Measurements from ENCODE around the gene RAP1GAP. TPM values are rescaled to one million over a fixed set of nuclear protein-coding genes. Genes with fewer than 3 reads are reported as not detected.

RAP1GAP gene
- total RNA-seq, 1 experiment from 2014 or later = 13.4 TPM

- no peaks in the 10 kb centered on the region for H3K36me3 ChIP-seq (ENCODE audit: control insufficient read depth in 1 of 2, insufficient read depth in 2 of 2, low read length in 2 of 2)
- peaks cover 27 to 48% of the 10 kb centered on the region in 2 experiments for H3K4me1 ChIP-seq (ENCODE audit: control insufficient read depth in 1 of 2, insufficient read depth in 2 of 2, low read length in 2 of 2)
- TF ChIP-seq JUND (IDR thresholded peaks at IDR 0.05) (peak; percentile 96), YY1 (IDR thresholded peaks at IDR 0.05; ENCODE audit: extremely low read depth, insufficient replicate concordance, low read depth, low read length) (no peak), EGR1 (IDR thresholded peaks at IDR 0.05; ENCODE audit: low read depth) (no peak), SP1 (IDR thresholded peaks at IDR 0.05; ENCODE audit: low read depth) (peak; percentile 86), ELF1 (IDR thresholded peaks at IDR 0.05; ENCODE audit: borderline replicate concordance, low read depth) (no peak), ZFX (IDR thresholded peaks at IDR 0.05) (no peak), POLR2AphosphoS5 (IDR thresholded peaks at IDR 0.05; ENCODE audit: low read depth, low read length) (peak; percentile 43; the same call in 1 of the 2 replicates), FOSL1 (IDR thresholded peaks at IDR 0.05; ENCODE audit: low read depth) (peak; percentile 98), SRF (IDR thresholded peaks at IDR 0.05; ENCODE audit: low read depth) (no peak), RAD21 (IDR thresholded peaks at IDR 0.05; ENCODE audit: low read depth) (no peak)
- TF ChIP-seq, protein P1, sequence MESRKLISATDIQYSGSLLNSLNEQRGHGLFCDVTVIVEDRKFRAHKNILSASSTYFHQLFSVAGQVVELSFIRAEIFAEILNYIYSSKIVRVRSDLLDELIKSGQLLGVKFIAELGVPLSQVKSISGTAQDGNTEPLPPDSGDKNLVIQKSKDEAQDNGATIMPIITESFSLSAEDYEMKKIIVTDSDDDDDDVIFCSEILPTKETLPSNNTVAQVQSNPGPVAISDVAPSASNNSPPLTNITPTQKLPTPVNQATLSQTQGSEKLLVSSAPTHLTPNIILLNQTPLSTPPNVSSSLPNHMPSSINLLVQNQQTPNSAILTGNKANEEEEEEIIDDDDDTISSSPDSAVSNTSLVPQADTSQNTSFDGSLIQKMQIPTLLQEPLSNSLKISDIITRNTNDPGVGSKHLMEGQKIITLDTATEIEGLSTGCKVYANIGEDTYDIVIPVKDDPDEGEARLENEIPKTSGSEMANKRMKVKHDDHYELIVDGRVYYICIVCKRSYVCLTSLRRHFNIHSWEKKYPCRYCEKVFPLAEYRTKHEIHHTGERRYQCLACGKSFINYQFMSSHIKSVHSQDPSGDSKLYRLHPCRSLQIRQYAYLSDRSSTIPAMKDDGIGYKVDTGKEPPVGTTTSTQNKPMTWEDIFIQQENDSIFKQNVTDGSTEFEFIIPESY (IDR thresholded peaks at IDR 0.05; ENCODE audit: extremely low read depth, insufficient replicate concordance, low read length) = no peak
- no peaks in the 10 kb centered on the region for H3K9me2 ChIP-seq (ENCODE audit: insufficient read depth)
- H3K79me2 ChIP-seq (ENCODE audit: insufficient read depth, low read length) = no peaks in the 10 kb centered on the region
- H3K4me2 ChIP-seq (ENCODE audit: low read length) = peak overlapping the region; percentile 76
- no TSS peak for BruUV-seq (replicated peaks)
- H4K20me1 ChIP-seq (ENCODE audit: insufficient read depth) = no peaks in the 10 kb centered on the region
- ChIA-PET CTCF (interaction anchor here (1.3 to 1.8 kb wide), 2 partner anchors 17 to 268 kb away, joined by 4 to 8 read pairs; no protein-coding TSS in a partner anchor), RAD21 (ENCODE audit: low non-redundant PET in 1 of 2, low total read pairs in 2 of 2, uncharacterized antibody in 2 of 2, unreplicated experiment in 2 of 2) (interaction anchor here (1.4 to 1.5 kb wide), 2 partner anchors 9 to 143 kb away, joined by 3 read pairs; no protein-coding TSS in a partner anchor), POLR2A (no interaction called here)
- DNase-seq (ENCODE audit: low read depth, low spot score) (peak; percentile 79), ATAC-seq (peak; percentile 92)
- intact Hi-C loops (cut with micrococcal nuclease) = no loop called here
- H3K9me3 ChIP-seq (ENCODE audit: control insufficient read depth in 1 of 2, insufficient read depth in 1 of 2, low read depth in 1 of 2, low read length in 2 of 2) = no peaks in the 10 kb centered on the region
- peak overlapping the region; percentile 41 for H3K9ac ChIP-seq (ENCODE audit: low read length)
- H3K27ac ChIP-seq (ENCODE audit: low read depth, low read length) = peak overlapping the region; percentile 69
- no peak overlapping the region for H2AFZ ChIP-seq (ENCODE audit: low read depth, low read length, poor library complexity, severe bottlenecking)
- H3K27me3 ChIP-seq (ENCODE audit: insufficient read depth, low read length) = no peaks in the 10 kb centered on the region
- H3K4me3 ChIP-seq (replicated peaks in 1 of 2; ENCODE audit: low read depth in 1 of 2, low read length in 2 of 2) = peak overlapping the region in 1 of 2 experiments; percentile 31; a peak in 3 of 4 replicates
Observed at GRCh38 chr1:21638531-21639341, 30.4 kb downstream of the RAP1GAP start.

Data from HCT116 (cell line).